Testis (tissue), 2 donors: ENCODE data around the gene DIP2B.

Experiments
- CTCF ChIP-seq, 3 experiments: fragments of 450-650 bp in 2 of 3; fragments of 200-600 bp in 1 of 3; sonication (generic) in 1 of 3; IDR thresholded peaks; one replicate each; pipeline ENCODE4 v1.5.1; 2016 to 2019; ENCODE audit warnings: antibody characterized with exemption in 3 of 3, mild to moderate bottlenecking in 2 of 3, moderate library complexity in 1 of 3
- POLR2A ChIP-seq: fragments of 450-650 bp; IDR thresholded peaks from one replicate; pipeline ENCODE4 v1.6.1; 2017; ENCODE audit warnings: antibody characterized with exemption, mild to moderate bottlenecking, moderate library complexity

- TF ChIP-seq CTCF (IDR thresholded peaks at IDR 0.05) (no peak), POLR2A (no peak)
These were observed 130.6 kb downstream of the DIP2B start for GRCh38 chr12:50635364-50635763.
